Measurements from ENCODE around the gene IMP3.

DNA sequence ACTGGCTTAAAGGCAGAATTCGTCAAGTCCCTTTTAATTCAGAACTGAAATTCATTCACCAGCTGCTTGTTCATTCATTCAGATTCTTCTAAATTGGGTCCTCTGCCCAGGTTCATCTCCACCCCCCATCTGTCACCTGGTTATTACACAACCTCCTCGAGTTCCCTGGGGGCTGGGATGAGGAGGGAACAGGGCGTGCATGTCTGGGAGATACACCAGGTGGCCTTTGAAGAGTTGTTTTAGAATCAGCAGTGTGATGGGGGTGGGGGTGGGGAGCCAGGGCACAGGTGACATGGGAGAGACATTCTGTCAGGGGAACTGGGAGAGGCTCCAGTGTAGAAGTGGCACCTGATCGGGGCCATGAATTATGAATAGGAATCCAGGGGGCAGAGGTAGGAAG, 15.9 kb upstream of the IMP3 start:
- TF ChIP-seq ZNF274 (IDR thresholded peaks at IDR 0.05; ENCODE audit: low read depth, low read length) = no peak
- no peak for TF ChIP-seq SUZ12 (IDR thresholded peaks at IDR 0.05; ENCODE audit: extremely low read depth, insufficient read depth, insufficient read length)

All from NT2/D1 (cell line).